HUES64 (cell line): Measurements from ENCODE around the gene PDGFD.

Source experiments
- H3K27ac ChIP-seq: 2 replicates; pipeline ENCODE4 v1.7.0; 2013; ENCODE audit warnings: low read depth, low read length, inconsistent platforms
- H3K27me3 ChIP-seq: 2 replicates; pipeline ENCODE4 v1.6.1; 2013; ENCODE audit warnings: mild to moderate bottlenecking, low read length; ENCODE audit not compliant: insufficient read depth
- H3K36me3 ChIP-seq: 2 replicates; pipeline ENCODE4 v1.6.1; 2013; ENCODE audit warnings: mild to moderate bottlenecking, low read length; ENCODE audit not compliant: insufficient read depth
- H3K4me1 ChIP-seq: 2 replicates; pipeline ENCODE4 v1.6.1; 2013; ENCODE audit warnings: mild to moderate bottlenecking, low read length, moderate library complexity; ENCODE audit not compliant: insufficient read depth
- H3K4me3 ChIP-seq: 2 replicates; pipeline ENCODE4 v1.5.1; 2013; ENCODE audit warnings: mild to moderate bottlenecking, low read length, moderate library complexity
- H3K9ac ChIP-seq: 2 replicates; pipeline ENCODE4 v1.6.1; 2013; ENCODE audit warnings: mild to moderate bottlenecking, low read depth, low read length
- H3K9me3 ChIP-seq: 2 replicates; pipeline ENCODE4 v1.6.1; 2013; ENCODE audit warnings: low read depth, low read length; ENCODE audit not compliant: insufficient read depth
- WGBS: fragments of 150-250, 120-280 bp; methylation state at CpG from one replicate; pipeline ENCODE4 v1.1.7; 2013; ENCODE audit warnings: missing lambda C conversion rate; 5-methylcytosine and 5-hydroxymethylcytosine counted together

The PDGFD gene

DNA sequence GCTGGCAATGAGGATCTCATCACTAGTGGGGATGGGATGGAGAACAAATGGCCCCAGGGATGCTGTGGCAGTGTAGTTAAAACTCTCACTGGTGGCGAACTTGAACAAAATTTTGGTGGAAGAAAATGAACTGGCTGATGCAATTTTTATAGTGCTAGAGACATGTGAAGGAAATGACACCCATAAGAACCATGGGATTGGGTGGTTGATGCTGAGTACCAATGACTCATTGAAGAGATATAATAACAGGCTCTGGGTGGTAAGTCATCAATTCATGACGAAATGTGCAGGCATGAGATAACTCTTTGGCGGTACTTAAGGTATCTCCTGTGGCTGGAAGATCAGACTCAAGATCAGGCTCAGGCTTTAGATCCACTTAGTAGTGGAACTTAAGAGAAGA is 300.4 kb downstream of the PDGFD start:
- Histone ChIP-seq H3K27ac (no peak overlapping the region), H3K9me3 (no peaks in the 10 kb centered on the region), H3K27me3 (no peaks in the 10 kb centered on the region), H3K36me3 (no peaks in the 10 kb centered on the region), H3K9ac (no peak overlapping the region), H3K4me1 (no peaks in the 10 kb centered on the region; the same call in 1 of the 2 replicates), H3K4me3 (no peak overlapping the region)
- WGBS, result 95% methylated on average over 3 of the region's 3 CpGs

DNA sequence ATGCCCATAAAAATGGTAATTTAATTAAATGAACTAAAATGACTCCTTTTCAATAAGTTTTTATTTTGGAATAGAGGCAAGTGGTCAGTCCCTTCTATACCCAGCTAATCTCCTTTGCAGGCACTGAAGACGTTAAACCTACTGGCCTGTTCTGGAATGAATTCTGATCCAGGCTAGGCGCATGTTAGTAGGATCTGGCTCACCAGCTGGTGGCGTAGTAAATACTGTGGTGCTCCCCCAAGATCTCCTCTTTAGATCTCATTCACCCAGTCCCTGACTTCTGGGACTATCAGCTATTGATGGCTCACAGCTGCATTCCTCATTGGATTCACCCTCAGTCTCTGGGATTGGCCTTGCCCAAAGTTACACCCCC is 301.2 kb downstream of the PDGFD start:
- H3K4me3 ChIP-seq, result no peak overlapping the region
- WGBS, result 89% methylated on average over 3 of the region's 3 CpGs
- no peak overlapping the region for H3K27ac ChIP-seq
- H3K36me3 ChIP-seq, result no peaks in the 10 kb centered on the region
- H3K4me1 ChIP-seq, result no peaks in the 10 kb centered on the region; the same call in 1 of the 2 replicates
- H3K9ac ChIP-seq, result no peak overlapping the region
- H3K27me3 ChIP-seq, result no peaks in the 10 kb centered on the region
- H3K9me3 ChIP-seq, result no peaks in the 10 kb centered on the region

GRCh38 chr11:103862094-103862801 is 301.7 kb downstream of the PDGFD start:
- Histone ChIP-seq H3K27me3 (no peaks in the 10 kb centered on the region), H3K9ac (no peak overlapping the region), H3K27ac (no peak overlapping the region), H3K36me3 (no peaks in the 10 kb centered on the region), H3K4me3 (no peak overlapping the region), H3K4me1 (no peaks in the 10 kb centered on the region; the same call in 1 of the 2 replicates), H3K9me3 (no peaks in the 10 kb centered on the region)
- 84% methylated on average over 9 of the region's 9 CpGs for WGBS
